ENCODE results near the gene PIMREG. TPM values are rescaled to one million over a fixed set of nuclear protein-coding genes. Genes with fewer than 3 reads are reported as not detected.
A peak's percentile ranks its signal among the peaks of the same experiment; 100 is the strongest.

PIMREG gene
- total and polyA plus RNA-seq, 2 experiments from 2014 or later: 24.4 to 28.7 TPM

GRCh38 chr17:6471531-6472465 lies 27.5 kb downstream of the PIMREG start:
- no peak for TF ChIP-seq EZH2 (IDR thresholded peaks at IDR 0.05; ENCODE audit: insufficient read depth, poor library complexity, severe bottlenecking)
- TF ChIP-seq EZH2phosphoT487 (IDR thresholded peaks at IDR 0.05; ENCODE audit: insufficient read depth, low read depth): no peak
- DNase-seq: peak; percentile 86
- H3K27me3 ChIP-seq (replicated peaks; ENCODE audit: insufficient read depth): no peaks in the 10 kb centered on the region
- no peaks in the 10 kb centered on the region for H3K9me3 ChIP-seq (ENCODE audit: low read depth)
- H3K9ac ChIP-seq: no peak overlapping the region
- in situ Hi-C loops (cut with MboI): no loop called here
- H3K36me3 ChIP-seq (ENCODE audit: low read depth): no peaks in the 10 kb centered on the region; the same call in 1 of the 2 replicates
- H3K79me2 ChIP-seq (ENCODE audit: insufficient read depth): no peaks in the 10 kb centered on the region
- H3F3A ChIP-seq (ENCODE audit: insufficient read depth): peaks cover 14% of the 10 kb centered on the region; the same call in 1 of the 2 replicates
- H2AFZ ChIP-seq: no peak overlapping the region
- H4K20me1 ChIP-seq (ENCODE audit: insufficient read depth): no peaks in the 10 kb centered on the region
- H3K4me3 ChIP-seq: no peak overlapping the region
- H3K4me1 ChIP-seq (ENCODE audit: insufficient read depth): peaks cover 14% of the 10 kb centered on the region
- H3K9me2 ChIP-seq (ENCODE audit: insufficient read depth): no peaks in the 10 kb centered on the region
- no peak overlapping the region for H3K27ac ChIP-seq
- H3K4me2 ChIP-seq (ENCODE audit: unreplicated experiment): peak overlapping the region; percentile 3
- 58 to 65% methylated on average over 19 of the region's 19 CpGs for WGBS, 2 experiments (ENCODE audit: low coverage in 1 of 2, low lambda C conversion rate in 2 of 2, missing lambda C conversion rate in 2 of 2)

GRCh38 chr17:6472517-6472916 lies 28.3 kb downstream of the PIMREG start:
- DNase-seq: no peak
- H3F3A ChIP-seq (ENCODE audit: insufficient read depth): peaks cover 17% of the 10 kb centered on the region; the same call in 1 of the 2 replicates

GRCh38 chr17:6473128-6473767 lies 29.0 kb downstream of the PIMREG start:
- TF ChIP-seq EZH2 (IDR thresholded peaks at IDR 0.05; ENCODE audit: insufficient read depth, poor library complexity, severe bottlenecking) (no peak), EZH2phosphoT487 (IDR thresholded peaks at IDR 0.05; ENCODE audit: insufficient read depth, low read depth) (no peak)
- no peaks in the 10 kb centered on the region for H3K79me2 ChIP-seq (ENCODE audit: insufficient read depth)
- H3K9ac ChIP-seq: no peak overlapping the region
- peak; percentile 81 for DNase-seq
- H3K27ac ChIP-seq: no peak overlapping the region
- H3K4me3 ChIP-seq: no peak overlapping the region
- H4K20me1 ChIP-seq (ENCODE audit: insufficient read depth): no peaks in the 10 kb centered on the region
- H3K4me2 ChIP-seq (ENCODE audit: unreplicated experiment): no peak overlapping the region
- H3K9me2 ChIP-seq (ENCODE audit: insufficient read depth): no peaks in the 10 kb centered on the region
- no peaks in the 10 kb centered on the region for H3K27me3 ChIP-seq (replicated peaks; ENCODE audit: insufficient read depth)
- H3K4me1 ChIP-seq (ENCODE audit: insufficient read depth): peaks cover 14% of the 10 kb centered on the region
- no peaks in the 10 kb centered on the region; the same call in 1 of the 2 replicates for H3K36me3 ChIP-seq (ENCODE audit: low read depth)
- 49% methylated on average over 14 of the region's 14 CpGs for WGBS, 2 experiments (ENCODE audit: low coverage in 1 of 2, low lambda C conversion rate in 2 of 2, missing lambda C conversion rate in 2 of 2)
- H2AFZ ChIP-seq: no peak overlapping the region
- in situ Hi-C loops (cut with MboI): no loop called here
- peaks cover 17% of the 10 kb centered on the region; the same call in 1 of the 2 replicates for H3F3A ChIP-seq (ENCODE audit: insufficient read depth)
- no peaks in the 10 kb centered on the region for H3K9me3 ChIP-seq (ENCODE audit: low read depth)

More at GRCh38 chr17:6472517-6472916, 28.3 kb downstream of the PIMREG start:
- no peaks in the 10 kb centered on the region for H3K9me2 ChIP-seq (ENCODE audit: insufficient read depth)
- in situ Hi-C loops (cut with MboI): no loop called here
- no peaks in the 10 kb centered on the region for H4K20me1 ChIP-seq (ENCODE audit: insufficient read depth)
- no peaks in the 10 kb centered on the region for H3K79me2 ChIP-seq (ENCODE audit: insufficient read depth)
- WGBS, 2 experiments (ENCODE audit: low coverage in 1 of 2, low lambda C conversion rate in 2 of 2, missing lambda C conversion rate in 2 of 2): 91 to 92% methylated on average over 10 of the region's 10 CpGs
- H2AFZ ChIP-seq: no peak overlapping the region
- no peak overlapping the region for H3K4me3 ChIP-seq
- TF ChIP-seq EZH2phosphoT487 (IDR thresholded peaks at IDR 0.05; ENCODE audit: insufficient read depth, low read depth) (no peak), EZH2 (IDR thresholded peaks at IDR 0.05; ENCODE audit: insufficient read depth, poor library complexity, severe bottlenecking) (no peak)
- no peaks in the 10 kb centered on the region; the same call in 1 of the 2 replicates for H3K36me3 ChIP-seq (ENCODE audit: low read depth)
- no peaks in the 10 kb centered on the region for H3K9me3 ChIP-seq (ENCODE audit: low read depth)
- no peak overlapping the region for H3K4me2 ChIP-seq (ENCODE audit: unreplicated experiment)
- peaks cover 14% of the 10 kb centered on the region for H3K4me1 ChIP-seq (ENCODE audit: insufficient read depth)
- H3K27me3 ChIP-seq (replicated peaks; ENCODE audit: insufficient read depth): no peaks in the 10 kb centered on the region
- no peak overlapping the region for H3K9ac ChIP-seq
- no peak overlapping the region for H3K27ac ChIP-seq

GRCh38 chr17:6474376-6474775 lies 30.1 kb downstream of the PIMREG start:
- TF ChIP-seq EZH2 (IDR thresholded peaks at IDR 0.05; ENCODE audit: insufficient read depth, poor library complexity, severe bottlenecking) (no peak), EZH2phosphoT487 (IDR thresholded peaks at IDR 0.05; ENCODE audit: insufficient read depth, low read depth) (no peak)
- 85 to 89% methylated on average over 22 of the region's 22 CpGs for WGBS, 2 experiments (ENCODE audit: low coverage in 1 of 2, low lambda C conversion rate in 2 of 2, missing lambda C conversion rate in 2 of 2)
- no peak overlapping the region for H3K4me2 ChIP-seq (ENCODE audit: unreplicated experiment)
- H3K27me3 ChIP-seq (replicated peaks; ENCODE audit: insufficient read depth): no peaks in the 10 kb centered on the region
- H3K27ac ChIP-seq: no peak overlapping the region
- H3K9me3 ChIP-seq (ENCODE audit: low read depth): no peaks in the 10 kb centered on the region
- H3K9me2 ChIP-seq (ENCODE audit: insufficient read depth): no peaks in the 10 kb centered on the region
- no peak overlapping the region for H3K4me3 ChIP-seq
- no peak overlapping the region for H2AFZ ChIP-seq
- in situ Hi-C loops (cut with MboI): no loop called here
- peaks cover 17% of the 10 kb centered on the region; the same call in 1 of the 2 replicates for H3F3A ChIP-seq (ENCODE audit: insufficient read depth)
- no peaks in the 10 kb centered on the region for H3K79me2 ChIP-seq (ENCODE audit: insufficient read depth)
- no peak overlapping the region for H3K9ac ChIP-seq
- no peak for DNase-seq
- H3K4me1 ChIP-seq (ENCODE audit: insufficient read depth): peaks cover 14% of the 10 kb centered on the region
- no peaks in the 10 kb centered on the region; the same call in 1 of the 2 replicates for H3K36me3 ChIP-seq (ENCODE audit: low read depth)
- H4K20me1 ChIP-seq (ENCODE audit: insufficient read depth): no peaks in the 10 kb centered on the region
